ENCODE results near the gene FUT7. TPM values are rescaled to one million over a fixed set of nuclear protein-coding genes. Genes with fewer than 3 reads are reported as not detected.

The FUT7 gene
- total and polyA plus RNA-seq, 2 of the 8 experiments (the other 6 are each of a cell fraction or from before 2014, with no cell fraction given) = not detected

DNA sequence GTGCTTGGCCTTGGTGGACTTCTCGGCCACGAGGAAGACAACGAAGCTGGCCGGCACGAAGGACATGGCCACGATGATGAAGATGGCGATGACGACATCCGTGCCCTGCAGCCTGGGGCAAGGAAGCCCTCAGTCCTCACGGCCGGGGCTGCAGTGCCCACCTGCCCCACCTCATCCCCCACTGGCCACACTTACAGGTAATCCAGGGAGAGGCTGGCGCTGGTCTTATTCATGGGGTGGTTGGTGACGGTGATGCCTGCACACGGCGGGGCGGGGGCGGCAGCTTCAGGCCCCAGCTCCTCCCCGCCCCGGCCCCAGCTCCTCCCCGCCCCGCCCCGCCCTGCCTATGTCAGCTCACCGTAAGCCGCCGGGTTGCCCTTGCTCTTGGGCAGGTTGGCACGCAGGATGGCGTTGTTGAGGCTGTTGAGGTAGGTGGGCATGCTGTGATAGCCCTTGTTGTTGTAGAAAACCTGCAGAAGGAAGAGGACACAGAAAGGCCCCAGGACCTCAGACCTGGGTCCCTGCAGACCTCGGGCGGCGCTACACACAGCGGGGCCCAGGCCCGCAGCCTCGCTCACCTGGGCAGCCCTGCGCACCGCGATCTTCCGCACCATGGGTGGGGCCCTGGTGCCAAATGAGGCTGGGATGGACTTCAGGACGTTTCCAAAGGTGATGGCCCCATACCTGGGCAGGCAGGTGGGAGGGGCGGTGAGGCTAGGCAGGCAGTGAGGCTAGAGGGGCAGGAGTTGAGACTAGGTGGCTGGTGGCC is 19.8 kb downstream of the FUT7 start:
- no peaks in the 10 kb centered on the region; a peak in 1 of 7 replicates for H3K27me3 ChIP-seq (replicated peaks in 1 of 4; ENCODE audit: control insufficient read depth in 3 of 4, extremely low read depth in 1 of 4, insufficient read depth in 3 of 4, low read length in 3 of 4)
- peaks cover 0 to 4% (median under 1%) of the 10 kb centered on the region in 4 experiments; a peak in 2 of 7 replicates for H3K4me1 ChIP-seq (replicated peaks in 1 of 4; ENCODE audit: control insufficient read depth in 3 of 4, insufficient read depth in 4 of 4, low read length in 3 of 4)
- H3K79me1 ChIP-seq (ENCODE audit: low read depth, low read length) = no peaks in the 10 kb centered on the region
- H2BK12ac ChIP-seq (ENCODE audit: low read depth, low read length) = no peak overlapping the region
- no peaks in the 10 kb centered on the region for H3K79me2 ChIP-seq (ENCODE audit: control insufficient read depth in 1 of 2, insufficient read depth in 2 of 2, low read length in 2 of 2)
- no peak overlapping the region for H4K8ac ChIP-seq (ENCODE audit: extremely low read depth, insufficient read depth, low read length)
- H3K9me3 ChIP-seq (ENCODE audit: insufficient read depth in 2 of 2, low read depth in 1 of 2, low read length in 1 of 2) = peaks cover 0 to 25% of the 10 kb centered on the region in 2 experiments; a peak in 2 of 4 replicates
- H2BK15ac ChIP-seq (ENCODE audit: low read length) = no peak overlapping the region
- H2AK5ac ChIP-seq (ENCODE audit: low read depth, low read length) = no peak overlapping the region
- H3K4ac ChIP-seq (replicated peaks; ENCODE audit: insufficient read length, low read depth, low read length) = no peak overlapping the region
- H4K91ac ChIP-seq (replicated peaks; ENCODE audit: insufficient read length, low read length) = no peak overlapping the region
- H3K14ac ChIP-seq (ENCODE audit: insufficient read length) = no peak overlapping the region
- H3K9ac ChIP-seq (replicated peaks in 1 of 4; ENCODE audit: extremely low read depth in 1 of 4, low read depth in 3 of 4, low read length in 3 of 4) = no peak overlapping the region
- no peak overlapping the region for H2BK5ac ChIP-seq (ENCODE audit: low read depth, low read length)
- H2BK120ac ChIP-seq (replicated peaks; ENCODE audit: low read depth, low read length) = no peak overlapping the region
- H3K23ac ChIP-seq (ENCODE audit: insufficient read length) = no peak overlapping the region
- H3K23me2 ChIP-seq (ENCODE audit: low read depth, low read length) = no peaks in the 10 kb centered on the region; the same call in 1 of the 2 replicates
- DNase-seq (ENCODE audit: low read depth in 1 of 2, low spot score in 2 of 2) = no peak
- no peak overlapping the region for H3K4me2 ChIP-seq (ENCODE audit: insufficient read depth in 1 of 2, low read depth in 2 of 2, low read length in 2 of 2)
- H3K27ac ChIP-seq (ENCODE audit: low read depth, low read length) = no peak overlapping the region
- TF ChIP-seq EGR1 (IDR thresholded peaks at IDR 0.05; ENCODE audit: borderline replicate concordance, low read depth, low read length) (no peak), YY1 (IDR thresholded peaks at IDR 0.05; ENCODE audit: low read depth, low read length) (no peak), SUZ12 (IDR thresholded peaks at IDR 0.05; ENCODE audit: low read length) (no peak)
- TF ChIP-seq, protein P1, sequence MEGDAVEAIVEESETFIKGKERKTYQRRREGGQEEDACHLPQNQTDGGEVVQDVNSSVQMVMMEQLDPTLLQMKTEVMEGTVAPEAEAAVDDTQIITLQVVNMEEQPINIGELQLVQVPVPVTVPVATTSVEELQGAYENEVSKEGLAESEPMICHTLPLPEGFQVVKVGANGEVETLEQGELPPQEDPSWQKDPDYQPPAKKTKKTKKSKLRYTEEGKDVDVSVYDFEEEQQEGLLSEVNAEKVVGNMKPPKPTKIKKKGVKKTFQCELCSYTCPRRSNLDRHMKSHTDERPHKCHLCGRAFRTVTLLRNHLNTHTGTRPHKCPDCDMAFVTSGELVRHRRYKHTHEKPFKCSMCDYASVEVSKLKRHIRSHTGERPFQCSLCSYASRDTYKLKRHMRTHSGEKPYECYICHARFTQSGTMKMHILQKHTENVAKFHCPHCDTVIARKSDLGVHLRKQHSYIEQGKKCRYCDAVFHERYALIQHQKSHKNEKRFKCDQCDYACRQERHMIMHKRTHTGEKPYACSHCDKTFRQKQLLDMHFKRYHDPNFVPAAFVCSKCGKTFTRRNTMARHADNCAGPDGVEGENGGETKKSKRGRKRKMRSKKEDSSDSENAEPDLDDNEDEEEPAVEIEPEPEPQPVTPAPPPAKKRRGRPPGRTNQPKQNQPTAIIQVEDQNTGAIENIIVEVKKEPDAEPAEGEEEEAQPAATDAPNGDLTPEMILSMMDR (IDR thresholded peaks at IDR 0.05; ENCODE audit: control extremely low read depth in 1 of 3, insufficient read depth in 1 of 3, low read depth in 1 of 3, low read length in 3 of 3) = no peak
- peaks cover 0 to 12% (median 0%) of the 10 kb centered on the region in 4 experiments; a peak in 1 of 8 replicates for H3K36me3 ChIP-seq (ENCODE audit: control insufficient read depth in 2 of 4, insufficient read depth in 4 of 4, low read length in 3 of 4)
- H4K5ac ChIP-seq (ENCODE audit: insufficient read length, low read depth, low read length) = no peak overlapping the region
- 94% methylated on average over 21 of the region's 39 CpGs; no CpG with 5 or more reads in 1 of the 2 experiments for WGBS, 2 experiments (ENCODE audit: extremely low coverage in 1 of 2, insufficient coverage in 1 of 2, insufficient read length in 1 of 2, insufficient replicate concordance in 2 of 2, low coverage in 1 of 2, low lambda C conversion rate in 2 of 2, missing lambda C conversion rate in 1 of 2)
- no peak overlapping the region for H3K56ac ChIP-seq (replicated peaks; ENCODE audit: insufficient read length, low read depth, low read length)
- ChIA-PET POLR2A (ENCODE audit: partially characterized antibody) (interaction anchor here (1.0 kb wide), 1 partner anchor 20 kb away, joined by 4 read pairs; the partner anchor contains the start of gene PAXX), CTCF (ENCODE audit: partially characterized antibody) (interaction anchor here (0.6 to 2.2 kb wide), 7 partner anchors 10 to 93 kb away, joined by 3 to 11 read pairs (median 5); no protein-coding TSS in a partner anchor)
- no peak for FAIRE-seq
- H3K18ac ChIP-seq (ENCODE audit: extremely low read depth, low read length) = no peak overlapping the region
- H2BK20ac ChIP-seq (ENCODE audit: low read length) = no peak overlapping the region
- no peaks in the 10 kb centered on the region for H4K20me1 ChIP-seq (replicated peaks in 1 of 2; ENCODE audit: control insufficient read depth in 1 of 2, insufficient read depth in 2 of 2, low read length in 2 of 2)
- H3K4me3 ChIP-seq (ENCODE audit: extremely low read depth in 1 of 4, insufficient read depth in 2 of 4, low read depth in 3 of 4, low read length in 4 of 4) = no peak overlapping the region
- no peak overlapping the region for H2AFZ ChIP-seq (ENCODE audit: low read length)
